SW480 (cell line): ENCODE results near the gene TPM4.

Experiments used
- DNase-seq: peaks from one replicate; pipeline ENCODE4 v3.0.0-alpha.2; 2016; ENCODE audit warnings: low spot score

The TPM4 gene

GRCh38 chr19:16041991-16042386 is 34.3 kb upstream of the TPM4 start:
- no peak for DNase-seq

- DNase-seq, result no peak
These were observed 33.7 kb upstream of the TPM4 start for GRCh38 chr19:16042533-16043085.

- DNase-seq, result no peak
These were observed 33.0 kb upstream of the TPM4 start for GRCh38 chr19:16043156-16043757.

GRCh38 chr19:16044746-16045145 is 31.5 kb upstream of the TPM4 start:
- DNase-seq, result no peak

- DNase-seq, result no peak
These were observed 31.1 kb upstream of the TPM4 start for GRCh38 chr19:16045171-16045570.

GRCh38 chr19:16045893-16046292 is 30.4 kb upstream of the TPM4 start:
- DNase-seq, result no peak

- DNase-seq, result no peak
These were observed 27.7 kb upstream of the TPM4 start for GRCh38 chr19:16048583-16048982.

GRCh38 chr19:16051254-16052025 is 24.9 kb upstream of the TPM4 start:
- DNase-seq, result peak; percentile 47

- no peak for DNase-seq
These were observed 23.9 kb upstream of the TPM4 start for GRCh38 chr19:16052353-16052752.

- DNase-seq, result no peak
These were observed 19.2 kb upstream of the TPM4 start for GRCh38 chr19:16057062-16057461.

- no peak for DNase-seq
These were observed 16.0 kb upstream of the TPM4 start for GRCh38 chr19:16060294-16060693.

- no peak for DNase-seq
These were observed 14.4 kb upstream of the TPM4 start for GRCh38 chr19:16061943-16062342.

- DNase-seq, result peak; percentile 29
These were observed 13.5 kb upstream of the TPM4 start for GRCh38 chr19:16062789-16063188.

- no peak for DNase-seq
These were observed 11.9 kb upstream of the TPM4 start for GRCh38 chr19:16064209-16064889.

- peak; percentile 67 for DNase-seq
These were observed 9.6 kb upstream of the TPM4 start for GRCh38 chr19:16066611-16067104.

GRCh38 chr19:16067205-16067938 is 8.9 kb upstream of the TPM4 start:
- DNase-seq, result no peak

- no peak for DNase-seq
These were observed 7.5 kb upstream of the TPM4 start for GRCh38 chr19:16068696-16069259.

GRCh38 chr19:16069813-16070365 is 6.4 kb upstream of the TPM4 start:
- no peak for DNase-seq

- peak; percentile 97 for DNase-seq
These were observed 5.8 kb upstream of the TPM4 start for GRCh38 chr19:16070366-16070990.

GRCh38 chr19:16071072-16071691 is 5.1 kb upstream of the TPM4 start:
- no peak for DNase-seq
